Nephron (organoid): ENCODE data around the gene BMPR2.
A peak's percentile ranks its signal among the peaks of the same experiment; 100 is the strongest.

Experiments used
- H3K27ac Mint-ChIP-seq, 3 experiments: 2 replicates each; pipeline ENCODE4 v1.8.0; 2020; ENCODE audit warnings: mixed read lengths in 3 of 3, mild to moderate bottlenecking in 2 of 3, moderate library complexity in 1 of 3
- H3K27me3 Mint-ChIP-seq: 2 replicates; pipeline ENCODE4 v1.8.0; 2021; ENCODE audit warnings: low read depth, mild to moderate bottlenecking, moderate library complexity, mixed read lengths
- H3K36me3 Mint-ChIP-seq: 2 replicates; pipeline ENCODE4 v1.8.0; 2020; ENCODE audit warnings: low read depth, mixed read lengths
- H3K4me1 Mint-ChIP-seq: 2 replicates; pipeline ENCODE4 v1.8.0; 2020; ENCODE audit warnings: mixed read lengths
- H3K4me3 Mint-ChIP-seq, 3 experiments: 2 replicates each; pipeline ENCODE4 v1.8.0; 2020; ENCODE audit warnings: mild to moderate bottlenecking in 3 of 3, mixed read lengths in 3 of 3, moderate library complexity in 2 of 3
- H3K9me3 Mint-ChIP-seq: 2 replicates; pipeline ENCODE4 v1.8.0; 2020; ENCODE audit warnings: mixed read lengths
- CTCF ChIP-seq, 3 experiments: fragments of 200-600 bp; sonication (generic); IDR thresholded peaks; one replicate each; pipeline ENCODE4 v1.5.0; 2021; ENCODE audit warnings: antibody characterized with exemption in 3 of 3; ENCODE audit not compliant: unreplicated experiment in 3 of 3

The BMPR2 gene

DNA sequence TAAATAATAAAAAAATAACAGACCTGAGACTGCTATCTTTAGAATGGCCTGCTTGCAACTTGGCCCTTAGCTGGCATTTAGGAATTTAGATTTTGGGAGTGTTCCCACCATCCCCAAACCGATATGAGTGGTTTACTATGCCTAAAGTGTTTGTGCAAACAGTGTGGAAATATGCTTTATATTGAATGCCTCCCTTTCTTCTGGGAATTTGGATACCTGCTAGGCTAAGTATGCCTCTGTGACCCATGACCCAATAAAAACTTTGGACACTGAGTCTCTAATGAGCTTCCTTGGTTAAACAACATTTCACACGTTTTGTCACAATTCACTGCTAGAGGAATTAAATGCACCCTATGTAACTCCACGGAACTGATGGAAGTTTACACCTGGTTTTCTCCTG lies 73.2 kb downstream of the BMPR2 start:
- Mint-ChIP-seq H3K27me3 (no peaks in the 10 kb centered on the region), H3K9me3 (peaks cover 2% of the 10 kb centered on the region), H3K36me3 (peaks cover 19% of the 10 kb centered on the region), H3K4me3 (no peak overlapping the region), H3K4me1 (peaks cover 9% of the 10 kb centered on the region), H3K27ac (no peak overlapping the region)
- no peak for TF ChIP-seq CTCF (IDR thresholded peaks at IDR 0.05; ENCODE audit: unreplicated experiment in 3 of 3)

- peak overlapping the region in 2 of 3 experiments; percentile 23 to 56 for H3K27ac Mint-ChIP-seq
- H3K9me3 Mint-ChIP-seq = peaks cover 2% of the 10 kb centered on the region
- no peaks in the 10 kb centered on the region for H3K27me3 Mint-ChIP-seq
- H3K4me3 Mint-ChIP-seq = no peak overlapping the region
- no peak for TF ChIP-seq CTCF (IDR thresholded peaks at IDR 0.05; ENCODE audit: unreplicated experiment in 3 of 3)
- H3K36me3 Mint-ChIP-seq = peaks cover 24% of the 10 kb centered on the region
- H3K4me1 Mint-ChIP-seq = peaks cover 9% of the 10 kb centered on the region
These were observed 74.7 kb downstream of the BMPR2 start for GRCh38 chr2:202450785-202451184.

DNA sequence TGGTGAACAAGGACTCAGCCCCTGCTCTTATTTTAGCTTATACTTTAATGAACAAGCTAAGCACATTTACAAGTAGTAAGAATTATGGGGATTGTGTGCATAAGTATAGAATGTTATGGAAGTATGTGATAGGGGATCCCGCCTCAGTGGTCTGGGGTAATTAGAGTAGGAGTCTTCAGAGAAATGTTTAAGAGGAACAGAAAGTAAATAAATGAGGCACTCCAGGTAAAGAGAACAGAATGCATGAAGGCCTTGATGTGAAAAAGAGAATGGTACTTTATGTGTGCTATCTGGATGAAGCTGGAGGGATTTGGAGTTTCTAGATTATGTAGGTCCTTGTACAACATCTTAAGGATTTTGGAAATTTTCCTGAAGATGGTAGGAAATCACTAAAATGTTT lies 76.6 kb downstream of the BMPR2 start:
- Mint-ChIP-seq H3K36me3 (peaks cover 30% of the 10 kb centered on the region), H3K4me1 (peaks cover 9% of the 10 kb centered on the region), H3K27me3 (no peaks in the 10 kb centered on the region), H3K27ac (no peak overlapping the region), H3K4me3 (no peak overlapping the region), H3K9me3 (peaks cover 2% of the 10 kb centered on the region)
- TF ChIP-seq CTCF (IDR thresholded peaks at IDR 0.05; ENCODE audit: unreplicated experiment in 3 of 3) = no peak

DNA sequence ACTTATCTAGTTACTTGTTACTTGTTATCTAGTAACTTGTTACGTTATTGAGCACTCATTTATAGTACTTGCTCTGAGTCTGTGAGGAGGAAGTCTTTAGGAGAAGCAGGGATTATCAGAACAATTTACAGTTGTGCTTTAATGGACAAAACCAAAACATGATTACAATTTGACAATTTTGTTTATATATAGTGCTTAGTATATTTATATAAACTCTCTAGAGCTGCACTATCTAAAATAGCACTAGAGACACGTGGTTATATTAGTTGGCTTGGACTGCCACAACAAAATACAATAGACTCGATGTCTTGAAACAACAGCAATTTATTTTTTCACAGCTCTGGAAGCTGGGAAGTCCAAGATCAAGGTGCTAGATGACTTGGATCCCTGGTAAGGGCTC lies 78.4 kb downstream of the BMPR2 start:
- TF ChIP-seq CTCF (IDR thresholded peaks at IDR 0.05; ENCODE audit: unreplicated experiment in 3 of 3) = no peak
- H3K27ac Mint-ChIP-seq = no peak overlapping the region
- no peak overlapping the region for H3K4me3 Mint-ChIP-seq
- peaks cover 2% of the 10 kb centered on the region for H3K9me3 Mint-ChIP-seq
- H3K36me3 Mint-ChIP-seq = peaks cover 27% of the 10 kb centered on the region
- peaks cover 11% of the 10 kb centered on the region for H3K4me1 Mint-ChIP-seq
- no peaks in the 10 kb centered on the region for H3K27me3 Mint-ChIP-seq

GRCh38 chr2:202455114-202455513 lies 79.0 kb downstream of the BMPR2 start:
- Mint-ChIP-seq H3K4me3 (no peak overlapping the region), H3K27me3 (no peaks in the 10 kb centered on the region)

More at GRCh38 chr2:202455114-202455513, 79.0 kb downstream of the BMPR2 start:
- no peak overlapping the region for H3K27ac Mint-ChIP-seq
- H3K36me3 Mint-ChIP-seq = peaks cover 32% of the 10 kb centered on the region
- peaks cover 2% of the 10 kb centered on the region for H3K9me3 Mint-ChIP-seq
- no peak for TF ChIP-seq CTCF (IDR thresholded peaks at IDR 0.05; ENCODE audit: unreplicated experiment in 3 of 3)
- H3K4me1 Mint-ChIP-seq = peaks cover 11% of the 10 kb centered on the region
